ENCODE results near the gene EXOC6B. TPM values are rescaled to one million over a fixed set of nuclear protein-coding genes. Genes with fewer than 3 reads are reported as not detected.
A peak's percentile ranks its signal among the peaks of the same experiment; 100 is the strongest.

The EXOC6B gene
- total and polyA plus RNA-seq, 8 donors = 22.1 to 30.8 (median 25.9) TPM

- H3K4me3 ChIP-seq = no peak overlapping the region
- intact Hi-C loops (cut with DNase I) = no loop called here
- H3K27ac ChIP-seq = no peak overlapping the region
- H3K4me1 ChIP-seq = peaks cover 0 to 3% of the 10 kb centered on the region in 2 donors
- H3K27me3 ChIP-seq = no peaks in the 10 kb centered on the region
- DNase-seq = no peak
- no peaks in the 10 kb centered on the region for H3K9me3 ChIP-seq
- ATAC-seq = no peak
- H3K36me3 ChIP-seq = no peaks in the 10 kb centered on the region
- no peak for TF ChIP-seq CTCF (IDR thresholded peaks at IDR 0.05)
Measured at GRCh38 chr2:72276876-72277275, 549.0 kb downstream of the EXOC6B start.

DNA sequence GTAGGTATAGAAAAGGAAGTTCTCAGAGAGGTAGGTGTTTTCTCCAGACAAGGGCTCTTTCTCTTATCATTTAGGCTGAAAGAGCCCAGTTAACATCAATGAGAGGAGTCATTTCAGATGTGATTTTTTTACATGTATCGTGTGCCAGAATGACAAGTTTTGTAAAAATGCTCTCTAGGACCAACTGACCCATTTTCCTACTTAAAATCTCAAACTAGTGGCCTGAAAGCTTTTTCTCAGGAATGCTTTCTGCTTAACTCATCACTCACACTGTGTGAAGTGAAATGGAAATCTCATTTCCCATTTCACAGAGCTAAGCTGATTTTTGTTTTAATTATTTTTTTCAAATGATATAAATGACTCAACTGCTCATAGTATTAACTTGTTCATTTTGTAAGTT is 549.5 kb downstream of the EXOC6B start:
- no peak overlapping the region for H3K27ac ChIP-seq
- no peak for TF ChIP-seq CTCF (IDR thresholded peaks at IDR 0.05)
- DNase-seq (no peak), ATAC-seq (no peak)
- H3K4me3 ChIP-seq = no peak overlapping the region
- intact Hi-C loops (cut with DNase I) = no loop called here
- H3K36me3 ChIP-seq = no peaks in the 10 kb centered on the region
- no peaks in the 10 kb centered on the region for H3K27me3 ChIP-seq
- H3K4me1 ChIP-seq = peaks cover 0 to 8% of the 10 kb centered on the region in 2 donors
- no peaks in the 10 kb centered on the region for H3K9me3 ChIP-seq

GRCh38 chr2:72275084-72275483 is 550.7 kb downstream of the EXOC6B start:
- Histone ChIP-seq H3K4me3 (no peak overlapping the region), H3K9me3 (no peaks in the 10 kb centered on the region), H3K27ac (no peak overlapping the region), H3K27me3 (no peaks in the 10 kb centered on the region), H3K4me1 (peaks cover 0 to 8% of the 10 kb centered on the region in 2 donors), H3K36me3 (no peaks in the 10 kb centered on the region)
- intact Hi-C loops (cut with DNase I) = no loop called here
- no peak for TF ChIP-seq CTCF (IDR thresholded peaks at IDR 0.05)
- DNase-seq (no peak), ATAC-seq (no peak)

DNA sequence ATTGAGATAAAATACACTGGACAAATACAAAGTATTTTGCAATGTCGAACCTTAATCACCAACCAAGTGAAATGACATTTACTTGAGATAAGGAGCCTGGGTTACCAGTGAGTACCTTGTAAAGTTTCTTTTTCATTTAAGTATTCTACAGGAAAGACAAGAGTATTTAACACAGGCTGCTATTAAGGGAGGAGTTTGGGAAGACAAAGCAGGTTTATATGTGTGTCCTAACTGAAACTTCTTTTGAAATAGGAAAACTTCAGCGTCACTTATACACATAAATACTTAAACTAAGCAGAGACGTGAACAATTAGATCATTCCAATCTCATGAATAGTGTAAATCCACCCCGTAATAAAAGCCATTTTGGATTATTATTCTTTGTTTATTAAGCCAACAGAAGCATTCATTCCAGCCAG is 551.4 kb downstream of the EXOC6B start:
- H3K4me1 ChIP-seq = peaks cover 0 to 8% of the 10 kb centered on the region in 2 donors
- no peak overlapping the region for H3K4me3 ChIP-seq
- H3K27me3 ChIP-seq = no peaks in the 10 kb centered on the region
- intact Hi-C loops (cut with DNase I) = no loop called here
- ATAC-seq (peak; percentile 67), DNase-seq (no peak)
- H3K36me3 ChIP-seq = no peaks in the 10 kb centered on the region
- no peak overlapping the region for H3K27ac ChIP-seq
- no peak for TF ChIP-seq CTCF (IDR thresholded peaks at IDR 0.05)
- H3K9me3 ChIP-seq = no peaks in the 10 kb centered on the region

DNA sequence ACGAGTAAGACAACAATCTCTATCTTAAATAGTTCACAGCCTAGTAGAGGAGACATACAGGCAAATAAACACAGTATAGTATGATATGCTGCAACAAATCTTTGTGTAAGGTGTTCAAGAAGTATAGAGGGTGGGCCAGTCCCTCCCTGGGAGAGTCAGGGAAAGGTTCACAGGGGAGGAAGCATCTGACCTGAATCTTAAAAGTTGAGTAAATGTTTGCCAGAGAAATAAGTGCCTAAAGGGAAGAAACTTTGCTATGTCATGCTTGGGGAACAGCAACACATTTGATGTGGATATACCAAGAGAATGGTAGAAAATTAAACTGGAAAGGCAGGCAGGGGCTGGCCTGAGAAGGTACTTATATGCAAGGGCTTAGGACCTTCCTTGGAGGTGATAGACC is 552.4 kb downstream of the EXOC6B start:
- H3K4me3 ChIP-seq = no peak overlapping the region
- intact Hi-C loops (cut with DNase I) = no loop called here
- no peak for TF ChIP-seq CTCF (IDR thresholded peaks at IDR 0.05)
- ATAC-seq = no peak
- H3K36me3 ChIP-seq = no peaks in the 10 kb centered on the region
- H3K9me3 ChIP-seq = no peaks in the 10 kb centered on the region
- H3K27me3 ChIP-seq = no peaks in the 10 kb centered on the region
- no peak overlapping the region for H3K27ac ChIP-seq
- no peak for DNase-seq
- peaks cover 0 to 8% of the 10 kb centered on the region in 2 donors for H3K4me1 ChIP-seq
